ENCODE data around the gene C3orf80.
"Not testable (repeated sequence)": the region's sequence is repeated elsewhere in the genome, so short reads cannot be mapped to it uniquely, and the experiment has no call there.

The C3orf80 gene

GRCh38 chr3:160217675-160218074 lies 7.5 kb upstream of the C3orf80 start:
- no peak for DNase-seq

- DNase-seq, result no peak
Observed at GRCh38 chr3:160218136-160218535, 7.1 kb upstream of the C3orf80 start.

GRCh38 chr3:160220038-160220437 lies 5.2 kb upstream of the C3orf80 start:
- no peak for DNase-seq

- no peak for DNase-seq
Observed at GRCh38 chr3:160221019-160221418, 4.2 kb upstream of the C3orf80 start.

GRCh38 chr3:160224256-160224655 lies 966 bp upstream of the C3orf80 start:
- no peak for DNase-seq

- DNase-seq, result no peak
Observed at GRCh38 chr3:160224811-160225175, 429 bp upstream of the C3orf80 start.

- no peak for DNase-seq
Observed at GRCh38 chr3:160226026-160226907, 1.0 kb downstream of the C3orf80 start.

- DNase-seq, result no peak
Observed at GRCh38 chr3:160227419-160227818, 2.2 kb downstream of the C3orf80 start.

- DNase-seq, result no peak
Observed at GRCh38 chr3:160232014-160232413, 6.8 kb downstream of the C3orf80 start.

GRCh38 chr3:160240719-160241118 lies 15.5 kb downstream of the C3orf80 start:
- not testable (repeated sequence) for DNase-seq

GRCh38 chr3:160245261-160245800 lies 20.1 kb downstream of the C3orf80 start:
- no peak for DNase-seq

- DNase-seq, result no peak
Observed at GRCh38 chr3:160247766-160248165, 22.5 kb downstream of the C3orf80 start.

GRCh38 chr3:160253298-160253697 lies 28.1 kb downstream of the C3orf80 start:
- DNase-seq, result no peak

- DNase-seq, result no peak
Observed at GRCh38 chr3:160257606-160258005, 32.4 kb downstream of the C3orf80 start.

- DNase-seq, result no peak
Observed at GRCh38 chr3:160259589-160259988, 34.4 kb downstream of the C3orf80 start.

GRCh38 chr3:160260587-160261270 lies 35.5 kb downstream of the C3orf80 start:
- DNase-seq, result no peak

GRCh38 chr3:160265088-160265487 lies 39.9 kb downstream of the C3orf80 start:
- no peak for DNase-seq

All from activated CD4-positive, alpha-beta T cell treated with anti-CD3 and anti-CD28 coated beads, Interleukin-2, amount 50 U/mL, for 1 hour (primary cell).